Fibroblast of skin of right quadriceps (primary cell): ENCODE measurements around the gene INO80E.

Experiments used
- DNase-seq: peaks from one replicate; pipeline ENCODE4 v3.0.0-alpha.2; 2013

Gene INO80E

GRCh38 chr16:29993191-29993902 lies 2.7 kb upstream of the INO80E start:
- DNase-seq, result no peak

GRCh38 chr16:29993903-29994599 lies 2.0 kb upstream of the INO80E start:
- DNase-seq, result no peak

- DNase-seq, result peak; percentile 47
Measured at GRCh38 chr16:29994600-29995323, 1.3 kb upstream of the INO80E start.

- peak; percentile 82 for DNase-seq
Measured at GRCh38 chr16:29995324-29995910, 624 bp upstream of the INO80E start, which contains the start of gene HIRIP3. TSS of gene HIRIP3 (minus strand) at chr16:29995617. CDS start at chr16:29995605, 12 bp downstream.

- no peak for DNase-seq
Measured at GRCh38 chr16:29996766-29997250, 767 bp downstream of the INO80E start.

GRCh38 chr16:29999605-30000004 lies 3.6 kb downstream of the INO80E start:
- DNase-seq, result no peak

- DNase-seq, result no peak
Measured at GRCh38 chr16:30000735-30001631, 4.9 kb downstream of the INO80E start.

- no peak for DNase-seq
Measured at GRCh38 chr16:30002614-30003346, 6.7 kb downstream of the INO80E start.

GRCh38 chr16:30003670-30004423 lies 7.8 kb downstream of the INO80E start:
- DNase-seq, result no peak

GRCh38 chr16:30004424-30004776 lies 8.4 kb downstream of the INO80E start:
- DNase-seq, result no peak

GRCh38 chr16:30004811-30005242 lies 8.8 kb downstream of the INO80E start:
- DNase-seq, result no peak

- peak; percentile 34 for DNase-seq
Measured at GRCh38 chr16:30005341-30006094, 9.5 kb downstream of the INO80E start.

GRCh38 chr16:30006095-30006473 lies 10.0 kb downstream of the INO80E start:
- no peak for DNase-seq

- DNase-seq, result no peak
Measured at GRCh38 chr16:30006659-30007377, 10.8 kb downstream of the INO80E start.

- no peak for DNase-seq
Measured at GRCh38 chr16:30007378-30007895, 11.4 kb downstream of the INO80E start.

GRCh38 chr16:30009085-30009862 lies 13.2 kb downstream of the INO80E start:
- no peak for DNase-seq

- no peak for DNase-seq
Measured at GRCh38 chr16:30009990-30010843, 14.2 kb downstream of the INO80E start.
